K562 (cell line): ENCODE results near the gene RASSF10. TPM values are rescaled to one million over a fixed set of nuclear protein-coding genes. Genes with fewer than 3 reads are reported as not detected.
A peak's percentile ranks its signal among the peaks of the same experiment; 100 is the strongest.

Experiments used
- E2F1 ChIP-seq: sonication (generic); formaldehyde crosslinking; IDR thresholded peaks from 2 replicates; pipeline ENCODE4 v1.8.1; 2023; ENCODE audit warnings: mild to moderate bottlenecking, missing genetic modification reagents, moderate library complexity
- ERF ChIP-seq: fragments of 450-650 bp; formaldehyde crosslinking; IDR thresholded peaks from 2 replicates; pipeline ENCODE4 v1.4.0; 2020; ENCODE audit warnings: mild to moderate bottlenecking, mixed read lengths
- FOXP1 ChIP-seq: sonication (generic); formaldehyde crosslinking; IDR thresholded peaks from 2 replicates; pipeline ENCODE4 v1.8.0; 2022; ENCODE audit warnings: mild to moderate bottlenecking, missing genetic modification reagents
- MAZ ChIP-seq, 2 experiments: fragments of 450-650 bp in 1 of 2; sonication (generic) in 1 of 2; formaldehyde crosslinking; IDR thresholded peaks in 1 of 2; conservative IDR thresholded peaks in 1 of 2; 2 replicates each; pipeline versions ENCODE4 v1.4.0 to v1.5.0; 2020; ENCODE audit warnings: mild to moderate bottlenecking in 1 of 2, missing genetic modification reagents in 1 of 2
- MNT ChIP-seq, 2 experiments: fragments of 450-650 bp; conservative IDR thresholded peaks; 2 replicates each; pipeline ENCODE4 v1.6.1; 2017; ENCODE audit warnings: mild to moderate bottlenecking in 2 of 2, moderate library complexity in 2 of 2
- POLR3G ChIP-seq: IDR thresholded peaks from 2 replicates; pipeline ENCODE4 v1.6.1; 2011; ENCODE audit not compliant: insufficient read length, insufficient replicate concordance; ENCODE audit errors: extremely low read depth
- PTRF ChIP-seq: fragments of 450-650 bp; IDR thresholded peaks from 2 replicates; pipeline ENCODE4 v1.6.1; 2016; ENCODE audit warnings: mild to moderate bottlenecking, missing genetic modification characterization, missing compliant biosample characterization
- SRSF7 ChIP-seq: fragments of 200-400 bp; formaldehyde crosslinking; optimal IDR thresholded peaks from 2 replicates; pipeline ENCODE3; 2017; ENCODE audit warnings: mild to moderate bottlenecking, low read depth, low read length
- TCF3 ChIP-seq: sonication (generic); formaldehyde crosslinking; IDR thresholded peaks from 2 replicates; pipeline ENCODE4 v1.4.0; 2020; ENCODE audit warnings: mild to moderate bottlenecking, missing genetic modification reagents
- THRB ChIP-seq: fragments of 450-650 bp; formaldehyde crosslinking; conservative IDR thresholded peaks from 2 replicates; pipeline ENCODE4 v1.4.0; 2022; ENCODE audit warnings: mild to moderate bottlenecking, missing genetic modification characterization
- ZC3H11A ChIP-seq: IDR thresholded peaks from 2 replicates; pipeline ENCODE4 v1.6.1; 2012; ENCODE audit warnings: low read depth, low read length, improper control_type of control experiment
- ZNF174 ChIP-seq: fragments of 250-450 bp; sonication (Bioruptor Pico); IDR thresholded peaks from 2 replicates; pipeline ENCODE4 v1.4.0; 2020; ENCODE audit warnings: mild to moderate bottlenecking
- ZNF197 ChIP-seq: fragments of 200-800 bp; sonication (Bioruptor generic); IDR thresholded peaks from 2 replicates; pipeline ENCODE4 v1.6.1; 2016; ENCODE audit warnings: low read depth, missing genetic modification characterization, missing compliant biosample characterization
- ZNF407 ChIP-seq: fragments of 450-650 bp; IDR thresholded peaks from 2 replicates; pipeline ENCODE4 v1.6.1; 2016; ENCODE audit warnings: low read depth
- ZNF586 ChIP-seq: fragments of 450-650 bp; formaldehyde crosslinking; conservative IDR thresholded peaks from 2 replicates; pipeline ENCODE4 v1.4.0; 2020; ENCODE audit warnings: mild to moderate bottlenecking, moderate library complexity
- ZNF79 ChIP-seq: fragments of 250-450 bp; sonication (Bioruptor Pico); IDR thresholded peaks from 2 replicates; pipeline ENCODE4 v1.4.0; 2020; ENCODE audit warnings: low read depth, mild to moderate bottlenecking, moderate library complexity
- polyA plus RNA-seq, 8 experiments: library from polyadenylated mRNA; depleted of rRNA in 4 of 8; stranded (reverse) in 5 of 8; unstranded in 3 of 8; fragments of >200 nt; fragmentation: Nextera tagmentation in 2 of 8; fragmentation: Illumina TruSeq in 1 of 8; extraction: Ambion mirVana in 2 of 8; extraction: Trizol in 1 of 8; gene quantifications; 2 replicates each; pipeline versions ENCODE4 v1.2.1 to v1.2.3, GENCODE V29; 2011 to 2014; ENCODE audit warnings: inconsistent platforms in 1 of 8, missing spikeins in 1 of 8
- total RNA-seq, 7 experiments: library from RNA; depleted of rRNA in 6 of 7; stranded (reverse); fragments of >200 nt in 6 of 7; fragmentation: Illumina TruSeq in 2 of 7; extraction: Trizol in 2 of 7; gene quantifications; 2 replicates each; pipeline versions ENCODE4 v1.2.1 to v1.2.3, GENCODE V29; 2011 to 2021; ENCODE audit warnings: low replicate concordance in 1 of 7

Gene RASSF10
- total and polyA plus RNA-seq, 9 of the 15 experiments (the other 6 are each of a cell fraction or from before 2014, with no cell fraction given): not detected

GRCh38 chr11:12997168-12997567 lies 11.9 kb upstream of the RASSF10 start (continued):
- peak; percentile 76 for TF ChIP-seq TCF3
- 0 out of 4 replicates have a peak, but pooled peaks of 1 of the 2 experiments have one; percentile 21 for TF ChIP-seq MNT (conservative IDR thresholded peaks at IDR 0.05)
- no peak for TF ChIP-seq MAZ (CRISPR knock-in tag; conservative IDR thresholded peaks at IDR 0.05 in 1 of 2, IDR thresholded peaks at IDR 0.05 in 1 of 2)
- TF ChIP-seq ZC3H11A: no peak
- no peak for TF ChIP-seq E2F1
- no peak for TF ChIP-seq POLR3G
- TF ChIP-seq ZNF197 (CRISPR knock-in tag): no peak
- TF ChIP-seq FOXP1 (CRISPR knock-in tag): no peak
- TF ChIP-seq ZNF79 (CRISPR knock-in tag): no peak
- no peak for TF ChIP-seq ERF (CRISPR knock-in tag)
- TF ChIP-seq ZNF407: no peak
- no peak for TF ChIP-seq THRB (CRISPR knock-in tag)
- TF ChIP-seq ZNF586 (CRISPR knock-in tag): no peak
- TF ChIP-seq SRSF7: no peak
- TF ChIP-seq PTRF (tag): no peak
- TF ChIP-seq ZNF174 (CRISPR knock-in tag): no peak
